ENCODE measurements around the gene RNASE9. TPM values are rescaled to one million over a fixed set of nuclear protein-coding genes. Genes with fewer than 3 reads are reported as not detected.

RNASE9 gene
- polyA plus RNA-seq, 2 of the 4 experiments (the other 2 are of a cell fraction), result not detected

GRCh38 chr14:20603813-20604690, 43.2 kb upstream of the RNASE9 start:
- POLR2A ChIA-PET, result interaction anchor here (0.6 to 1.1 kb wide), 2 partner anchors 69 to 261 kb away, joined by 5 to 7 read pairs; no protein-coding TSS in a partner anchor
- WGBS (ENCODE audit: missing lambda C conversion rate), result 57% methylated on average over 12 of the region's 13 CpGs
- Histone ChIP-seq H3K27ac (no peak overlapping the region), H3K4me3 (no peak overlapping the region), H3K9me3 (no peaks in the 10 kb centered on the region), H3K4me2 (no peak overlapping the region), H3K4me1 (0 out of 3 replicates have a peak, but pooled peaks cover 4% of the 10 kb centered on the region)
- CTCF ChIA-PET, result interaction anchor here (0.5 to 1.1 kb wide), 3 partner anchors 71 to 401 kb away, joined by 3 read pairs; no protein-coding TSS in a partner anchor
- no peak for TF ChIP-seq POLR2A (IDR thresholded peaks at IDR 0.05; ENCODE audit: low read length)
- TF ChIP-seq ATOH8 (CRISPR knock-in tag; IDR thresholded peaks at IDR 0.05; ENCODE audit: low read depth), result no peak
- no peak for TF ChIP-seq E2F6 (IDR thresholded peaks at IDR 0.05; ENCODE audit: borderline replicate concordance, low read depth)
- no peak for TF ChIP-seq FOXS1 (CRISPR knock-in tag; IDR thresholded peaks at IDR 0.05)
- no peak for TF ChIP-seq RAD21 (conservative IDR thresholded peaks at IDR 0.05 in 1 of 2, IDR thresholded peaks at IDR 0.05 in 1 of 2)
- TF ChIP-seq ZSCAN20 (CRISPR knock-in tag; IDR thresholded peaks at IDR 0.05), result no peak
- no peak for TF ChIP-seq CHD2 (IDR thresholded peaks at IDR 0.05; ENCODE audit: low read length, partially characterized antibody)
- TF ChIP-seq HES2 (IDR thresholded peaks at IDR 0.05), result no peak
- no peak for TF ChIP-seq CHD4 (IDR thresholded peaks at IDR 0.05; ENCODE audit: borderline replicate concordance)
- TF ChIP-seq ZC3H11A (IDR thresholded peaks at IDR 0.05), result no peak
- no peak for TF ChIP-seq RFX5 (IDR thresholded peaks at IDR 0.05)
- TF ChIP-seq SREBF2 (IDR thresholded peaks at IDR 0.05), result no peak
- TF ChIP-seq ESRRA (IDR thresholded peaks at IDR 0.05; ENCODE audit: borderline replicate concordance, low read length), result no peak
- DNase-seq (ENCODE audit: low read depth in 1 of 2, low spot score in 1 of 2), result no peak
- ATAC-seq, result no peak
- no peak for FAIRE-seq

- no peak for FAIRE-seq
- no peak overlapping the region for H3K4me3 ChIP-seq
- no peak for DNase-seq (ENCODE audit: low read depth in 1 of 2, low spot score in 1 of 2)
- 61% methylated on average over 9 of the region's 9 CpGs for WGBS (ENCODE audit: missing lambda C conversion rate)
- POLR2A ChIA-PET, result no interaction called here
- H3K9me3 ChIP-seq, result no peaks in the 10 kb centered on the region
- no peak for TF ChIP-seq RCOR1 (IDR thresholded peaks at IDR 0.05; ENCODE audit: low read depth, low read length)
- no peak for TF ChIP-seq NFE2L2 (conservative IDR thresholded peaks at IDR 0.05; ENCODE audit: low read length)
- no peak for TF ChIP-seq PHF8 (IDR thresholded peaks at IDR 0.05; ENCODE audit: borderline replicate concordance, low read depth)
- no peak for TF ChIP-seq SREBF2 (IDR thresholded peaks at IDR 0.05)
- no peak for TF ChIP-seq TFCP2L1 (CRISPR knock-in tag; IDR thresholded peaks at IDR 0.05)
- TF ChIP-seq CHD4 (IDR thresholded peaks at IDR 0.05; ENCODE audit: borderline replicate concordance), result no peak
- no peak for TF ChIP-seq MAZ (IDR thresholded peaks at IDR 0.05; ENCODE audit: borderline replicate concordance, low read depth, low read length)
- TF ChIP-seq KDM5A (IDR thresholded peaks at IDR 0.05), result no peak
- no peak for TF ChIP-seq HOXA7 (CRISPR knock-in tag; IDR thresholded peaks at IDR 0.05)
- no peak for TF ChIP-seq EHF (CRISPR knock-in tag; IDR thresholded peaks at IDR 0.05)
- no peak for TF ChIP-seq PBX3 (IDR thresholded peaks at IDR 0.05)
- no peak for TF ChIP-seq CEBPB (IDR thresholded peaks at IDR 0.05)
- no peak for TF ChIP-seq ATOH8 (CRISPR knock-in tag; IDR thresholded peaks at IDR 0.05; ENCODE audit: low read depth)
- no peak for TF ChIP-seq FOXS1 (CRISPR knock-in tag; IDR thresholded peaks at IDR 0.05)
- TF ChIP-seq MYC (IDR thresholded peaks at IDR 0.05; ENCODE audit: borderline replicate concordance, low read length), result no peak
- CTCF ChIA-PET, result no interaction called here
- no peak for ATAC-seq
- no peak overlapping the region for H3K4me2 ChIP-seq
- H3K27ac ChIP-seq, result no peak overlapping the region
- H3K4me1 ChIP-seq, result no peaks in the 10 kb centered on the region
These were observed 41.7 kb upstream of the RNASE9 start for GRCh38 chr14:20602583-20602982.
